Activated CD4-positive, alpha-beta T cell treated with anti-CD3 and anti-CD28 coated beads for 36 hours (primary cell): ENCODE data around the gene LONP1. TPM values are rescaled to one million over a fixed set of nuclear protein-coding genes. Genes with fewer than 3 reads are reported as not detected.
"Not testable (repeated sequence)": the region's sequence is repeated elsewhere in the genome, so short reads cannot be mapped to it uniquely, and the experiment has no call there.

Experiments
- ATAC-seq: fragments of 200-7000 bp; cut with Tn5 transposase; one replicate; pipeline ENCODE4 v1.10.0; 2021; ENCODE audit warnings: mild to moderate bottlenecking, moderate library complexity
- CTCF ChIA-PET: fragments of 350-600 bp; sonication (Branson Sonifier 250); formaldehyde crosslinking; loops from one replicate; lab custom pipeline; 2021; ENCODE audit warnings: antibody characterized with exemption; lab: Charles Lee
- POLR2A ChIA-PET: fragments of 350-600 bp; sonication (Branson Sonifier 250); formaldehyde crosslinking; loops from one replicate; lab custom pipeline; 2021; ENCODE audit warnings: antibody characterized with exemption, inconsistent platforms; lab: Charles Lee
- DNase-seq: peaks from one replicate; pipeline ENCODE4 v3.0.0-alpha.2; 2020
- H3K27ac Mint-ChIP-seq: one replicate; pipeline ENCODE4 v1.8.0; 2021; ENCODE audit warnings: mixed read lengths
- H3K27me3 Mint-ChIP-seq: one replicate; pipeline ENCODE4 v1.8.0; 2021; ENCODE audit warnings: mixed read lengths
- H3K36me3 Mint-ChIP-seq: one replicate; pipeline ENCODE4 v1.8.0; 2021; ENCODE audit warnings: low read depth, mixed read lengths
- H3K4me1 Mint-ChIP-seq: one replicate; pipeline ENCODE4 v1.8.0; 2021; ENCODE audit warnings: mixed read lengths
- H3K4me3 Mint-ChIP-seq: one replicate; pipeline ENCODE4 v1.8.0; 2021; ENCODE audit warnings: mild to moderate bottlenecking, moderate library complexity, mixed read lengths
- H3K9me3 Mint-ChIP-seq: one replicate; pipeline ENCODE4 v1.8.0; 2021; ENCODE audit warnings: low read depth, mixed read lengths
- intact Hi-C, 2 experiments: fragments of 100-400 bp; cut with DNase I in 1 of 2; cut with micrococcal nuclease in 1 of 2; formaldehyde crosslinking; loops; one replicate each; pipeline versions ENCODE4 v1.14.2 to v1.15.1; 2022 to 2024; cut with DNase I, micrococcal nuclease
- total RNA-seq, 2 experiments: library from RNA; stranded (reverse); gene quantifications; one replicate each; pipeline ENCODE4 v1.2.3, GENCODE V29; 2021

The LONP1 gene
- total RNA-seq, 2 experiments from 2014 or later: 287 to 315 TPM

GRCh38 chr19:5691822-5692722 lies 27.9 kb downstream of the LONP1 start:
- Mint-ChIP-seq H3K36me3 (peaks cover 57% of the 10 kb centered on the region), H3K27me3 (no peaks in the 10 kb centered on the region), H3K9me3 (no peaks in the 10 kb centered on the region), H3K4me3 (peak overlapping the region; percentile 100), H3K4me1 (peaks cover 21% of the 10 kb centered on the region), H3K27ac (peak overlapping the region; percentile 86)
- POLR2A ChIA-PET: interaction anchor here (0.6 to 1.8 kb wide), 6 partner anchors 16 to 99 kb away, joined by 3 to 20 read pairs (median 3); partner anchors contain the start of genes CATSPERD, DUS3L, LONP1 and SAFB
- DNase-seq (peak; percentile 57), ATAC-seq (no peak)
- intact Hi-C loops: loop anchor here in 1 of 2 experiments (2.0 kb wide), 1 partner anchor 99 kb away; the partner anchor contains the start of gene DUS3L
- CTCF ChIA-PET: interaction anchor here (0.5 to 1.6 kb wide), 2 partner anchors 27 to 1674 kb away, joined by 3 to 9 read pairs; no protein-coding TSS in a partner anchor

DNA sequence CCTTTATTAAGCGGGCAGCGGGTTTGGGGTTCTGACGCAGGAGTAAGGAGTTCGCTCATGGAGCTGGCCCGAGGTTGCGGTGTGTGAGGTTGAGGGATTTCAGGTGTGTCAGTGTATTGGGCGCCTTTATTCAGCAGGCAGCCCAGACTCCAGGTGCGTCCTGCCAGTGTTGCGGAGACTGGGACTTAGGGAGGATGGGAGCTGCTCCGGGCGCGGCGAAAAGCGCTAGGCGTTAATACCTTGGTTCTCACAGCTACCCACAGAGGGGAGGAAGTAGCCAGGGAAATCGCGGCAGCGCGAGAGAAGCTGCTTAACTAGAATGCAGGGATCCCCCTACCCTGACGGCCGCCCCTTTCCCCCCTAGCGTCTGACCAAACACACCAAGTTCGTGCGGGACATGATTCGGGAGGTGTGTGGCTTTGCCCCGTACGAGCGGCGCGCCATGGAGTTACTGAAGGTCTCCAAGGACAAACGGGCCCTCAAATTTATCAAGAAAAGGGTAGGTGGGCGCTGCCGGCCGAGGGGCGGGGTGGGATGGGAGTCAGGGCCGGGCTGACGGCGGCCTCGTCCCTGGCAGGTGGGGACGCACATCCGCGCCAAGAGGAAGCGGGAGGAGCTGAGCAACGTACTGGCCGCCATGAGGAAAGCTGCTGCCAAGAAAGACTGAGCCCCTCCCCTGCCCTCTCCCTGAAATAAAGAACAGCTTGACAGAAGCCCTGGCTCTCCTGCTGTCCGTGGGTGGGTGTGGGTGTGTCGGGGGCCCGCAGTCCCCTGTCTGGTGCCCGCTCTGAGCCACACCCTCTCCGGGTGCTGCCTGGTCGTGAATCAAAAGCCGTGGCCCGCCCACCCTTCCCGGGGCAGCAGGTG lies 28.8 kb downstream of the LONP1 start:
- peaks cover 51% of the 10 kb centered on the region for H3K36me3 Mint-ChIP-seq
- ATAC-seq (peak; percentile 4), DNase-seq (peak; percentile 86)
- peak overlapping the region; percentile 100 for H3K4me3 Mint-ChIP-seq
- intact Hi-C loops: loop anchor here (1.0 to 2.0 kb wide), 9 partner anchors 11 to 419 kb away; partner anchors contain the start of genes CATSPERD (in 2 of the 2), LONP1 (in 2 of the 2), MICOS13 (in 2 of the 2) and DUS3L (in 1 of the 2)
- H3K4me1 Mint-ChIP-seq: peaks cover 21% of the 10 kb centered on the region
- no peaks in the 10 kb centered on the region for H3K9me3 Mint-ChIP-seq
- peak overlapping the region; percentile 96 for H3K27ac Mint-ChIP-seq
- CTCF ChIA-PET: interaction anchor here (0.5 to 1.6 kb wide), 5 partner anchors 27 to 1675 kb away, joined by 3 to 9 read pairs (median 3); partner anchors contain the start of genes CATSPERD, LONP1, SAFB and SAFB2
- no peaks in the 10 kb centered on the region for H3K27me3 Mint-ChIP-seq
- POLR2A ChIA-PET: interaction anchor here (0.6 to 1.8 kb wide), 7 partner anchors 17 to 823 kb away, joined by 3 to 20 read pairs (median 3); partner anchors contain the start of genes CATSPERD, DUS3L, LONP1 and PLIN3

- Mint-ChIP-seq H3K4me1 (peaks cover 21% of the 10 kb centered on the region), H3K27me3 (no peaks in the 10 kb centered on the region), H3K27ac (peak within 1 kb of the TSS; percentile 96), H3K36me3 (peaks cover 49% of the 10 kb centered on the region), H3K4me3 (peak within 1 kb of the TSS; percentile 100), H3K9me3 (no peaks in the 10 kb centered on the region)
- DNase-seq (peak; percentile 100), ATAC-seq (peak; percentile 54)
- ChIA-PET CTCF (interaction anchor here (0.6 to 2.4 kb wide), 22 partner anchors 9 to 114 kb away, joined by 3 to 32 read pairs (median 4); partner anchors contain the start of genes CATSPERD, DUS3L, LONP1 and SAFB), POLR2A (interaction anchor here (0.6 to 1.8 kb wide), 13 partner anchors 11 to 995 kb away, joined by 3 to 20 read pairs (median 5); partner anchors contain the start of genes CATSPERD, DUS3L, LONP1 and SAFB)
- intact Hi-C loops: loop anchor here (1.0 to 2.0 kb wide), 9 partner anchors 10 to 420 kb away; partner anchors contain the start of genes CATSPERD (in 2 of the 2), LONP1 (in 2 of the 2), MICOS13 (in 2 of the 2) and DUS3L (in 1 of the 2)
These were observed 29.6 kb downstream of the LONP1 start, which contains the start of gene RPL36 for GRCh38 chr19:5690125-5690954. Gene RPL36, plus strand, starts transcription at chr19:5690295. Its CDS starts 213 bp downstream, at chr19:5690508.

DNA sequence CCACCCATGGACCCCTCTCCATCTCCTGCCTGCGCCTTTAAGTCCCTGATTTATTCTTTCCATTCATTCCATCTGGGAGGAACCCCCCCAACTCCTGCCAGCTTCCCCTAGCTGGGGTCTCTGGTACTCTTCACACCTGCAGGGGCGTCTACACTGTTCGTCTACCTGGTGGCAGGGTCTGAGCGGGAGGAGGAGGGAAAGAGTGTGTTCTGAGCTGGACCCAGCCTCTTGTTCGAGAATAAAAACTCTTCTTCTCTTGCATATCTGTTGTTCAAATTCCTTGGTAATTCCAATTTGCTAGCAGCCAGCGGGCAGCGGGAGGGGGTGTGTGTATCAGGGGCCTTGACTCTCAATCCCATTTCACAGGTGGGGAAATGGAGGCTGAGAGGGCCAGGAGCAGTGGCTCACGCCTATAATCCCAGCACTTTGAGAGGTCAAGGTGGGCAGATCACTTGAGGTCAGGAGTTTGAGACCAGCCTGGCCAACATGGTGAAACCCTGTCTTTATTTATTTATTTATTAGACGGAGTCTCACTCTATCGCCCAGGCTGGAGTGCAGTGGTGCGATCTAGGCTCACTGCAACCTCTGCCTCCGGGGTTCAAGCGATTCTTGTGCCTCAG lies 31.6 kb downstream of the LONP1 start:
- H3K27me3 Mint-ChIP-seq, H3K27ac Mint-ChIP-seq, H3K9me3 Mint-ChIP-seq, ATAC-seq, POLR2A ChIA-PET, DNase-seq: not testable (repeated sequence)
- Mint-ChIP-seq H3K4me1 (peaks cover 21% of the 10 kb centered on the region), H3K36me3 (peaks cover 33% of the 10 kb centered on the region), H3K4me3 (peak overlapping the region; percentile 48)
- intact Hi-C loops: loop anchor here in 1 of 2 experiments (5.0 to 10.0 kb wide), 4 partner anchors 1344 to 1704 kb away; partner anchors contain the start of genes EEF2, MPND and ZBTB7A
- CTCF ChIA-PET: interaction anchor here (0.8 to 2.4 kb wide), 3 partner anchors 23 to 66 kb away, joined by 3 to 32 read pairs (median 4); partner anchors contain the start of genes CATSPERD, LONP1, SAFB and SAFB2

GRCh38 chr19:5687360-5688198 lies 32.4 kb downstream of the LONP1 start:
- ATAC-seq (no peak), DNase-seq (no peak)
- Mint-ChIP-seq H3K4me3 (peak overlapping the region; percentile 69), H3K27ac (no peak overlapping the region), H3K27me3 (no peaks in the 10 kb centered on the region), H3K9me3 (no peaks in the 10 kb centered on the region), H3K4me1 (peaks cover 19% of the 10 kb centered on the region), H3K36me3 (peaks cover 25% of the 10 kb centered on the region)
- intact Hi-C loops: loop anchor here in 1 of 2 experiments (1.0 to 10.0 kb wide), 5 partner anchors 217 to 1703 kb away; partner anchors contain the start of genes EEF2, MPND, VMAC and ZBTB7A
- ChIA-PET POLR2A (interaction anchor here (0.7 to 1.8 kb wide), 7 partner anchors 10 to 217 kb away, joined by 3 to 15 read pairs (median 3); partner anchors contain the start of genes CATSPERD, LONP1, SAFB and SAFB2), CTCF (interaction anchor here (0.6 to 2.1 kb wide), 9 partner anchors 12 to 119 kb away, joined by 3 to 14 read pairs (median 4); partner anchors contain the start of genes SAFB and SAFB2)

GRCh38 chr19:5686647-5687359 lies 33.1 kb downstream of the LONP1 start:
- no peaks in the 10 kb centered on the region for H3K27me3 Mint-ChIP-seq
- intact Hi-C loops: loop anchor here in 1 of 2 experiments (1.0 to 10.0 kb wide), 7 partner anchors 103 to 1702 kb away; partner anchors contain the start of genes EEF2, MPND, VMAC and ZBTB7A
- no peaks in the 10 kb centered on the region for H3K9me3 Mint-ChIP-seq
- peak overlapping the region; percentile 79 for H3K27ac Mint-ChIP-seq
- POLR2A ChIA-PET: interaction anchor here (0.7 to 1.8 kb wide), 8 partner anchors 10 to 218 kb away, joined by 3 to 15 read pairs (median 6); partner anchors contain the start of genes CATSPERD, LONP1, SAFB and SAFB2
- peaks cover 18% of the 10 kb centered on the region for H3K36me3 Mint-ChIP-seq
- H3K4me3 Mint-ChIP-seq: peak overlapping the region; percentile 69
- H3K4me1 Mint-ChIP-seq: peaks cover 18% of the 10 kb centered on the region
- ATAC-seq (peak; percentile 61), DNase-seq (peak; percentile 100)
- CTCF ChIA-PET: interaction anchor here (0.6 to 2.1 kb wide), 8 partner anchors 11 to 118 kb away, joined by 3 to 14 read pairs (median 4); partner anchors contain the start of genes SAFB and SAFB2

DNA sequence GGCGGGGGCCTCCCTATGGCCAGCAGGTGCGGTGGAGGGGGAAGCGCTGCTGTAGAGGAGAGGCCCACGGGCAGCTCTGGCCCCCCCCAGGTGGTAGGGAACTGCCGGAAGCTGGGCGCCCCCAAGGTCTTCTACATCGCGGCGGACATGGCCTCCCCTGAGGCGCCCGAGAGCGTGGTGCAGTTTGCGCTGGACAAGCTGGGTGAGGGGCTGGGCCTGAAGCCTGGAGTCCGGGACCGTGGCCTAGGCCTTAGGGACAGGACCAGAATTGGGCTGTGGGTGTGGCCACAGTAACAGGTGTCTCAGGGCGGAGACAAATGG lies 33.7 kb downstream of the LONP1 start:
- peak overlapping the region; percentile 69 for H3K4me3 Mint-ChIP-seq
- CTCF ChIA-PET: interaction anchor here (1.3 to 2.1 kb wide), 4 partner anchors 10 to 64 kb away, joined by 4 to 14 read pairs (median 4); partner anchors contain the start of genes SAFB and SAFB2
- DNase-seq (no peak), ATAC-seq (no peak)
- no peaks in the 10 kb centered on the region for H3K9me3 Mint-ChIP-seq
- H3K27ac Mint-ChIP-seq: peak overlapping the region; percentile 79
- intact Hi-C loops: loop anchor here in 1 of 2 experiments (1.0 to 10.0 kb wide), 6 partner anchors 104 to 1701 kb away; partner anchors contain the start of genes EEF2, MPND and ZBTB7A
- H3K36me3 Mint-ChIP-seq: peaks cover 12% of the 10 kb centered on the region
- POLR2A ChIA-PET: interaction anchor here (0.9 to 1.8 kb wide), 5 partner anchors 32 to 118 kb away, joined by 3 to 15 read pairs (median 9); partner anchors contain the start of genes CATSPERD, LONP1, SAFB and SAFB2
- H3K4me1 Mint-ChIP-seq: peaks cover 23% of the 10 kb centered on the region
- no peaks in the 10 kb centered on the region for H3K27me3 Mint-ChIP-seq
